ENCODE results near the gene CENPL.
"Not testable (repeated sequence)": the region's sequence is repeated elsewhere in the genome, so short reads cannot be mapped to it uniquely, and the experiment has no call there.

Gene CENPL

GRCh38 chr1:173857363-173857917, 32.8 kb upstream of the CENPL start:
- no peak for DNase-seq (ENCODE audit: low read depth, low spot score)

GRCh38 chr1:173856903-173857302, 32.2 kb upstream of the CENPL start:
- no peak for DNase-seq (ENCODE audit: low read depth, low spot score)

GRCh38 chr1:173856014-173856413, 31.3 kb upstream of the CENPL start:
- no peak for DNase-seq (ENCODE audit: low read depth, low spot score)

GRCh38 chr1:173853074-173853473, 28.4 kb upstream of the CENPL start:
- no peak for DNase-seq (ENCODE audit: low read depth, low spot score)

- no peak for DNase-seq (ENCODE audit: low read depth, low spot score)
Observed at GRCh38 chr1:173852105-173852504, 27.4 kb upstream of the CENPL start.

- no peak for DNase-seq (ENCODE audit: low read depth, low spot score)
Observed at GRCh38 chr1:173832748-173833147, 8.1 kb upstream of the CENPL start.

GRCh38 chr1:173827611-173828010, 2.9 kb upstream of the CENPL start:
- DNase-seq (ENCODE audit: low read depth, low spot score): no peak

GRCh38 chr1:173823781-173824314, 835 bp downstream of the CENPL start:
- peak; percentile 3 for DNase-seq (ENCODE audit: low read depth, low spot score)

- DNase-seq (ENCODE audit: low read depth, low spot score): no peak
Observed at GRCh38 chr1:173821680-173822079, 3.0 kb downstream of the CENPL start.

GRCh38 chr1:173818459-173818858, 6.2 kb downstream of the CENPL start:
- no peak for DNase-seq (ENCODE audit: low read depth, low spot score)

- not testable (repeated sequence) for DNase-seq (ENCODE audit: low read depth, low spot score)
Observed at GRCh38 chr1:173813654-173814053, 11.0 kb downstream of the CENPL start.

GRCh38 chr1:173802961-173803360, 21.7 kb downstream of the CENPL start:
- no peak for DNase-seq (ENCODE audit: low read depth, low spot score)

GRCh38 chr1:173799995-173800394, 24.7 kb downstream of the CENPL start:
- DNase-seq (ENCODE audit: low read depth, low spot score): not testable (repeated sequence)

- DNase-seq (ENCODE audit: low read depth, low spot score): no peak
Observed at GRCh38 chr1:173798078-173798477, 26.6 kb downstream of the CENPL start.

- no peak for DNase-seq (ENCODE audit: low read depth, low spot score)
Observed at GRCh38 chr1:173789841-173790240, 34.8 kb downstream of the CENPL start.

- no peak for DNase-seq (ENCODE audit: low read depth, low spot score)
Observed at GRCh38 chr1:173784997-173785396, 39.7 kb downstream of the CENPL start.

- DNase-seq (ENCODE audit: low read depth, low spot score): no peak
Observed at GRCh38 chr1:173779936-173780335, 44.7 kb downstream of the CENPL start.

- no peak for DNase-seq (ENCODE audit: low read depth, low spot score)
Observed at GRCh38 chr1:173775578-173776226, 49.0 kb downstream of the CENPL start.

- DNase-seq (ENCODE audit: low read depth, low spot score): no peak
Observed at GRCh38 chr1:173771560-173771959, 53.1 kb downstream of the CENPL start.

GRCh38 chr1:173770330-173770729, 54.4 kb downstream of the CENPL start:
- DNase-seq (ENCODE audit: low read depth, low spot score): not testable (repeated sequence)

GRCh38 chr1:173768827-173769226, 55.9 kb downstream of the CENPL start:
- DNase-seq (ENCODE audit: low read depth, low spot score): no peak

GRCh38 chr1:173768206-173768605, 56.5 kb downstream of the CENPL start:
- DNase-seq (ENCODE audit: low read depth, low spot score): no peak

- not testable (repeated sequence) for DNase-seq (ENCODE audit: low read depth, low spot score)
Observed at GRCh38 chr1:173764331-173764730, 60.4 kb downstream of the CENPL start.

Data from brain pericyte (primary cell).